GM12892 (cell line): Measurements from ENCODE around the gene DPP9.

Experiments
- POLR2A ChIP-seq: IDR thresholded peaks from 2 replicates; pipeline ENCODE4 v1.6.1; 2011; ENCODE audit warnings: low read depth, low read length, control low read depth
- POLR2AphosphoS5 ChIP-seq: IDR thresholded peaks from 2 replicates; pipeline ENCODE4 v1.6.1; 2011; ENCODE audit warnings: low read depth, low read length, control low read depth
- TAF1 ChIP-seq: IDR thresholded peaks from 2 replicates; pipeline ENCODE4 v1.6.1; 2011; ENCODE audit warnings: low read depth, mild to moderate bottlenecking, control low read depth, low read length, borderline replicate concordance

GRCh38 chr19:4701557-4701956 is 22.1 kb downstream of the DPP9 start:
- TF ChIP-seq POLR2A = no peak
- no peak for TF ChIP-seq TAF1
- no peak for TF ChIP-seq POLR2AphosphoS5
